HG02973 (cell line): ENCODE results near the gene ANKRD1.
"Not testable (repeated sequence)": the region's sequence is repeated elsewhere in the genome, so short reads cannot be mapped to it uniquely, and the experiment has no call there.

ENCODE experiments used
- ATAC-seq: cut with Tn5 transposase; IDR thresholded peaks from one replicate; pipeline ENCODE4 v1.9.1; 2021; ENCODE audit warnings: moderate library complexity; ENCODE audit not compliant: unreplicated experiment

Gene ANKRD1

GRCh38 chr10:90920986-90921666, at the start of gene ANKRD1:
TSS of gene ANKRD1 (minus strand) at chr10:90921087. CDS start at chr10:90921027, 60 bp downstream.
- ATAC-seq: no peak

DNA sequence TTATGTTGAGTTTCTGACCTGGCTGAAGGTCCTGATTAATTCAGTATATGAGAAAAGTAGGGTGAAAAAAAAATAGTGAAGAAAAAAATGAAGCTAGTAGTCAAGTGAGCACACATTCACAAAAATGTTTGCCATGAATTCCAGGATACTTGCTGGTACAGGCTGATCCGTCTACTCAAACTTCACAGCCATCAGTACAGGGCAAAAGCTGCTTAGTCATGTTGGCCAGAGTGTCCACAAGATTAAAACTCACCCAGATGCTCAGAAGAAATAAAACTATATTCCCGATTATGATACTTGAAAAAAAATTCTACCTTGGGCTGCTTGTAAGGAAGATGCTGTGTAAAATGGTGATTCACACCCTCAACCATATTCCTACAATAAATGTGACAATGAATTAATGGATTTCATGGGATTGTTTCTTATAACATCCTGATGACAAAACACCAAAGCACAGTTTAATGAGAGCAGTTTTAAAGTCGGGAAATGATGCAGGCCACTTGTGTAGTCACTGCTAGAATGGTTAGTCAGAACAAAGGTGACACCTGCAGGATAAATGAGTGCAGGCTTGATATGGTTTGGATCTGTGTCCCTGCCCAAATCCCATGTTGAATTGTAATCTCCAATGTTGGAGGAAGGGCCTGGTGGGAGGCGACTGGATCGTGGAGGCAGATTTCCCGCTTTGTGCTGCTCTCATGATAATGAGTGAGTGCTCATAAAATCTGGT, 49.2 kb upstream of the ANKRD1 start:
- ATAC-seq: no peak

DNA sequence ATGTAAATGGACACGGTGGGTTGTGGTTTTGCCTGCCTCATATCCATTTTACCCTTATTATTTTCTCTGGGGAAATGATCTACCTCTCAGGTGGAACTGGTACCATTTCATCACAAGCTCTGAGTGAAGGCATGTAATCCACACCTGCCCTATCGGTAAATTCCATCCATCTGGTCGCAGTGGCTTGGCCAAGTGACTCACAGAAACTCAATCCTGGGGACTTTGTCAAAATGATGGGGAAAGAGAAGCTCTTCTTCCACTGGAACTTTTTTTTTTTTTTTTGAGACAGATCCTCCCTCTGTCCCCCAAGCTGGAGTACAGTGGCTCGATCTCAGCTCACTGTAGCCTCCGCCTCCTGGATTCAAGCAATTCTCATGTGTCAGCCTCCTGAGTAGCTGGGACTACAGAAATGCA, 48.2 kb upstream of the ANKRD1 start:
- no peak for ATAC-seq

DNA sequence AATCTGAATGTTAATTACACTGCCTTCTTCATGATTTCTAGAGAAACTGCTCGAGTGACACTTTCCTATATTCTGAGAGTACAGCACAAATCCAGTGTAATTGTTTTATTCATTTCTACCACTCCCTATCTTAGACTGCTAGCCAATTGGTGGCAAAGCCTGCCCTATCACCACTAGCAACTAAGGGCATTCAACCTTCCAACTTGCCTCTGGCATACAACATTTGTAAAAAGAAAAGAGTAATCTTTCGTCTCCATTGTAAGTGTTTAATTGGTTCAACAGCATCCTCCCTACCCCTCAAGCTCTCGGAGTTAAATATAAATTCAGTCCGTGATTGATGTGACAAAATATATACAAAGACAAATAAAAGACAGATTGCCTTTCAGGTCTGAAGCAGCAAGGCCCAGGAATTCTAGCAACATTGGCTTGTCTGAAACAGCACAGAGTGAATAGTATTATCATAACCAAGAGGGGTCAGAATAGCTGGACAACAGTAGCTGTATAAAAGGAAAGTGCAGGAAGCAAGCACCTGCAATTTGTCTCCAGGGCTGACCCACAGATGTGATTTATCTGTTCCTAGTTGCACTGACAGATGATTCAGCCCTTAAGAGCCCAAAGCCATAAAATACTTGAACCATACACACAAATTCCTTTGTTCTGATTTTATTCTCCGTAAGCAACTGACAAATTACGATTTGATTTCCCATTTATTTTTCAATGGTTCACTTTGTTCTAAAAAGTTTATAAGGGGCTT, 47.6 kb upstream of the ANKRD1 start:
- no peak for ATAC-seq

DNA sequence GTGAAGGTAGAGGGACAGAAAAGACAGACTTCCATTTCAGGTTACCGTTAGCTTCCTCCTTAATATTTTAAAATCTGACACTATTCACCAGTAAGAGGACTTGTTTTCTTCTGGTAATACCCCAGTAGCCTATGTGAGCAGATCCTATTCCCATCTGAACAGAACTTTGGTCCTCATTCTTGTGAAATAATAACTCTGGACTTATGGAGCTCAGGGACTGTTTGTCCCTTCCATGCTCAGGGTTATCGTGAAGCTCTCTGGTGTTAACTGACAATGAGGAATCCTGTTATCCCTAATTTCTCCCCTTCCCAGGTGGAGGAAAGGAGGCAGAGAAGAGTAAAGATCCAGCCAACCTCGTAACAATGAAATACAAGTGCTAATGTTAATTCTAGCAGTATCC, 47.0 kb upstream of the ANKRD1 start:
- ATAC-seq: no peak

DNA sequence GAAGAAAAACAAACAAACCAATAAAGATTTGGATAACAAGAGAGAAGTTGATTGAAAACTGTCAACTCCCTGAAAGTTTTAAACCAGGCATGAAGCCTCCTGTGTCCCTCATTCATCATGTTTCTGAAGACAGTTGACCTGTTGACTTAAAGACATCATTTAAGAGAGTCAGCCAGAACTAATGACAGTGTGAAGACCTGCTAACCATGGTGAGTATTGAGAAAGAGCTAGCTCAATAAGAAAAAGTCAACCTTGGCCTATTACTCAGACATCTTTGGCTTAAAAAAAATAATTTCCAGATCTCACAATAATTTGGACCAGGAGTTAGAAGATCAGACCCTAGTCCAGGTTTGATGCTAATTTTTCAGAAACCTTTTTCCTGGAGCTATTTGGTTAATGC, 45.3 kb upstream of the ANKRD1 start:
- no peak for ATAC-seq

DNA sequence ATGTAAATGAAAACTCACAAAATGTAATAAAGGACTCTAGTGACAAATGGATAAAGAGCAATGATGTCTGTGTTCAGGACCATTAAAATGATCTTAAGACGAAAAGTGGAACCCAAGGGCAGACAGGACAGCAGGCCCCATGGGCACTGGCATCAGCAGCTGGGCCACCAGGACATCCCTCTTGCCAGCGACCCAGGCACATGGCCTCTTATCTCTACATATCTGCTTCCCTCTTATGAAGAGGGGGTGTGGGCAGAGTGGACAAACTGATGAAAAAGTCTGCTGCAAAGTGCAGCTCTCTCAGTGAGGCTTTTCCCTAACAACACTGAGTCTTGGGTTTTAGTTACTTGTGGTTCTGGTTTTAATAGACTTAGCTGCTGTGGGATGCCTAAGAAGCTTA, 44.8 kb upstream of the ANKRD1 start:
- ATAC-seq: no peak

DNA sequence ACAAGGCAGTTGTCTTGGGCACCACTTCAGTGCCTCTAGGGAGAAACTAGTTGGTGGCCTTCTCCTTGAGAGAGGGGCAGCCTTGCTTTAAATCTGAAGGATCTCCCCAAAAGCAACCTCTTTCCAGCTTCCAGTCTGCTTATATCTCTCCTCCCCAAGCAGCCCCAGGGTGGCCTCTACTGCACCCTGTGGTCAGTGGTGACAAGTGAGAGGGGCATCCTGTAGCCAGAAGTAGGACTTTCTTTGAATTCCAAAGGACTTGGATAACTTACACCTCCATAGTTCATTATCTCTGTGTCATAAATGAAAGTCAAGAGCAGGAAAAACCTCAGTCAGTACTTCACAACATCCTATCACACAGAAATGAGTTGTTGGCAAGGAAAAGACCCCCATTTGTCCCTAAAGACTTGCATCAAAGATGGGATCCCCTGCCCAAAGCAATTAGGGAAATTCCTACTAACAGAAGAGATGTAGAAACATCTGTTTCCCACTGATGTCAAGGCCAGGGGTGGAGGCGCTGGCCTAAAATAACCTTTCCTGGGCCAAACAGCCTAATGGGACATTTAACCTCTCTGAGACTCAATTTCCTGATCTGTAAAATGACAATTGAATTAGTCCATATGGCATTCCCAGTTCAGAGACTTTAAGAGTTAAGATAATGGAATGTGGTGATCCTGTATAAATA, 44.0 kb upstream of the ANKRD1 start:
- no peak for ATAC-seq

- ATAC-seq: no peak
These were observed 42.4 kb upstream of the ANKRD1 start for GRCh38 chr10:90963331-90963730.

GRCh38 chr10:90960355-90960814, 39.5 kb upstream of the ANKRD1 start:
- ATAC-seq: peak; percentile 60

- ATAC-seq: no peak
These were observed 38.9 kb upstream of the ANKRD1 start for GRCh38 chr10:90959826-90960225.

DNA sequence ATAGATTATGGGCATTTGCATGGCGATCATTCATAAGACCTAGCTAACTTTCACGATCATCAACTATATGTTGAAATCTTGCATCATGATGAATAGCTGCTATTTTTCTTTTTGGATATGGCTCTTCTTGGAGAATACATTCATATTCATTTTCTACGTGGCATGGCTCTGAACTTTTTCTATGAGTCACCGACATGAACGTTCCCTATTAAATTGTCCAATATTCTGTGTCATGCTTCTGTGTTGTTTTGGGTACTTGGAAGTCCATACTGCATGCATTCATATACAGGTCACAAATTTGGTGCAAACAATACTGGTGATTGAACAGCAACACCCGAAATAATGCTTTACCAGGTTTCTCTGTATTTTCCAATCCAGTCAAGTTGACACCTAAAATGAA, 37.9 kb upstream of the ANKRD1 start:
- no peak for ATAC-seq

GRCh38 chr10:90947030-90947960, 26.4 kb upstream of the ANKRD1 start:
- no peak for ATAC-seq

DNA sequence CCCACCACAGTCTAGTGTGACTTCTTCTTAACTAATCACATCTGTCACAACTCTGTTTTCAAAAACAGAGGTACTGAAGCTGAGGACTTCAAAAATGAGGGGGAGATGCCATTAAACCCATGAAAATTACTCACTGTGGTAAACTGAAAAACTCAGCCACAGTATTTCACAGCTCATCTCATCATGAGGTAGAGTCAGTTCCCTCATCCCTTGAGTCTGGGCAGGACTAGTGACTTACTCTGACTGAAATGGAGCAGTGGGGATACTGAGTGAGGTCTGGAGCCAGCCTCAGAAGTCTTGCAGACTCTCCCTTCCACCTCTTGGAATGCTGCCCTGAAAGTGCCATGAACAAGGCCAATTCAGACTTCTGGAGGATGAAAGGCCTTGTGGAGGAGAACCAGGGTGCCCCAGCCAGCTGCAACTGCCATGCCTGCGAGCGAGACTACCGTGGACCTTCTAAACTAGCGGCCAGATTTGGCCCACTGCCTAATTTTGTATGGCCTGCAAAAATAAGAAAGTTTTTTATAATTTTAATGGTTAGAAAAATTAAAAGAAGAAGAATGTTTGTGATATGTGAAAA, 24.7 kb upstream of the ANKRD1 start:
- no peak for ATAC-seq

DNA sequence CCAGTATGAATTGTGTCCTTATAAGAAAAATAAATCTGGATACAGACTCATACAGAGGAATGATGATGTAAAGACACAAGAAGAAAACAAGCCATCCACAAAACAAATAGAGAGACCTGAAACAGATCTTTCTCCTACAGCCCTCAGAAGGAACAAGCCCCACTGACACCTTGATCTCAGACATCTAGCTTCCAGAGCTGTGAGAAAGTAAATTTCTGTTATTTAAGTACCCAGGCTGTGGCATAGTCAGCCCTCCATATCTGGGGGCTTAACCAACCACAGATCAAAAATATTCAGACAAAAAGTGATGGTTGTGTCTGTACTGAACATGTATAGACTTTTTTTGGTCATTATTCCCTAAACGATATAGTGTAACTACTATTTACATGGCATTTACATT, 23.9 kb upstream of the ANKRD1 start:
- ATAC-seq: no peak

GRCh38 chr10:90942980-90943379, 22.1 kb upstream of the ANKRD1 start:
- not testable (repeated sequence) for ATAC-seq

- ATAC-seq: no peak
These were observed 18.8 kb upstream of the ANKRD1 start for GRCh38 chr10:90939648-90940047.

GRCh38 chr10:90939116-90939515, 18.2 kb upstream of the ANKRD1 start:
- no peak for ATAC-seq

GRCh38 chr10:90937645-90938258, 16.9 kb upstream of the ANKRD1 start:
- ATAC-seq: no peak
